Brain microvascular endothelial cell (primary cell): ENCODE results near the gene GFRA4.

Experiments used
- DNase-seq: peaks from one replicate; pipeline ENCODE4 v3.0.0-alpha.2; 2020
- H3K27ac ChIP-seq: fragments of 250-450 bp; sonication (Bioruptor Pico); 2 replicates; pipeline ENCODE4 v1.5.1; 2020; ENCODE audit warnings: mild to moderate bottlenecking, moderate library complexity
- H3K27me3 ChIP-seq: fragments of 250-450 bp; sonication (Bioruptor Pico); replicated peaks from 2 replicates; pipeline ENCODE4 v1.5.1; 2020; ENCODE audit warnings: mild to moderate bottlenecking
- H3K36me3 ChIP-seq: fragments of 250-450 bp; sonication (Bioruptor Pico); replicated peaks from 2 replicates; pipeline ENCODE4 v1.5.1; 2020; ENCODE audit warnings: mild to moderate bottlenecking
- H3K4me3 ChIP-seq: 2 replicates; pipeline ENCODE4 v1.5.1; 2011; ENCODE audit warnings: low read depth, mild to moderate bottlenecking, control low read depth, low read length, moderate library complexity
- in situ Hi-C: cut with HindIII; loops from 2 replicates; pipeline ENCODE4 v1.10.0; 2017; ENCODE audit warnings: low sequenced_read_pairs, low pct_ligation_motif_present
- TF ChIP-seq, protein P1 (sequence below): IDR thresholded peaks from 2 replicates; pipeline ENCODE4 v1.5.1; 2011; ENCODE audit warnings: low read depth, mild to moderate bottlenecking, moderate library complexity, low read length, control low read depth, inconsistent platforms; ENCODE audit errors: missing control alignments

Gene GFRA4

DNA sequence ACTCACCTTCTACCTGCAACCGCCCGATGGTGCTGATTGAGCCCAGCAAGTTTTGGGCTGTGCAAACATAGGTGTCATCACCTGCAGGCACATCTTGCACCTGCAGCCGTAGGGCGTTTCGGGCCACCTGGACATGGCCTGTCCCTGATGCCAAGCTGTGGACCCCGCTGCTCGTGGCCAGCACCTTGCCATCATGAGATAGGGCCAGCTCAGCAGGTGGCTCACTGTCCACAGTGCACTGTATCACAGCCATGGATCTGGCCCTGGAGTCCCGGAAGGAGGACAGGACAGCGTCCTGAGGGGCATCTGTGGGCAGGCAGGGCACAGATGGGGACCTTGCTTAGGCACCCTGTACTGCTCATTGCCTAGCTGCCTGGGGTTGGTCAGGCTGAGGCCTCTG lies 28.7 kb upstream of the GFRA4 start:
- Histone ChIP-seq H3K4me3 (no peak overlapping the region), H3K36me3 (no peaks in the 10 kb centered on the region), H3K27ac (no peak overlapping the region), H3K27me3 (no peaks in the 10 kb centered on the region)
- DNase-seq, result no peak
- in situ Hi-C loops, result no loop called here
- TF ChIP-seq, protein P1, sequence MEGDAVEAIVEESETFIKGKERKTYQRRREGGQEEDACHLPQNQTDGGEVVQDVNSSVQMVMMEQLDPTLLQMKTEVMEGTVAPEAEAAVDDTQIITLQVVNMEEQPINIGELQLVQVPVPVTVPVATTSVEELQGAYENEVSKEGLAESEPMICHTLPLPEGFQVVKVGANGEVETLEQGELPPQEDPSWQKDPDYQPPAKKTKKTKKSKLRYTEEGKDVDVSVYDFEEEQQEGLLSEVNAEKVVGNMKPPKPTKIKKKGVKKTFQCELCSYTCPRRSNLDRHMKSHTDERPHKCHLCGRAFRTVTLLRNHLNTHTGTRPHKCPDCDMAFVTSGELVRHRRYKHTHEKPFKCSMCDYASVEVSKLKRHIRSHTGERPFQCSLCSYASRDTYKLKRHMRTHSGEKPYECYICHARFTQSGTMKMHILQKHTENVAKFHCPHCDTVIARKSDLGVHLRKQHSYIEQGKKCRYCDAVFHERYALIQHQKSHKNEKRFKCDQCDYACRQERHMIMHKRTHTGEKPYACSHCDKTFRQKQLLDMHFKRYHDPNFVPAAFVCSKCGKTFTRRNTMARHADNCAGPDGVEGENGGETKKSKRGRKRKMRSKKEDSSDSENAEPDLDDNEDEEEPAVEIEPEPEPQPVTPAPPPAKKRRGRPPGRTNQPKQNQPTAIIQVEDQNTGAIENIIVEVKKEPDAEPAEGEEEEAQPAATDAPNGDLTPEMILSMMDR, result no peak

- Histone ChIP-seq H3K36me3 (no peaks in the 10 kb centered on the region), H3K27me3 (no peaks in the 10 kb centered on the region), H3K27ac (no peak overlapping the region), H3K4me3 (no peak overlapping the region)
- in situ Hi-C loops, result no loop called here
- TF ChIP-seq, protein P1, result no peak
- no peak for DNase-seq
Observed at GRCh38 chr20:3691306-3691705, 28.1 kb upstream of the GFRA4 start.

DNA sequence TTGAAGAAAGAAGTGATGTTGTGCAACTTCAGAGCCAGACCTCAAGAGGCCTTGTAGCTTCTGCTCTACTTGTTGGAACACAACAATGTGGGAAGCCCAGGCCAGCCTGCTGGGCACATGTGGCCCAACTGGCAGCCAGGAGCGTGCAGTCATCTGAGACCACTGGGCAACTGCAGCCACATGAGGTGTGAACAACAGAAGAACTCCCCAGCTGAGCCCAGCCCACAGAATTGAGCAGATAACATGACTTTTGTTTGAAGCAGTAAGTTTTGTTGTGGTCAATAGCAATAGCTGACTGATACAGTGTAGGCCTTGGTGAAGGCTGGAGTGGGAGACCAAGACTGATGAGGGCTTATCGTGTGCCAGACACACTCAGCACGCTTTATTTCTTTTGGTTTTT lies 27.2 kb upstream of the GFRA4 start:
- DNase-seq, result no peak
- Histone ChIP-seq H3K4me3 (no peak overlapping the region), H3K27ac (no peak overlapping the region), H3K27me3 (no peaks in the 10 kb centered on the region), H3K36me3 (no peaks in the 10 kb centered on the region)
- TF ChIP-seq, protein P1, result no peak
- in situ Hi-C loops, result no loop called here

DNA sequence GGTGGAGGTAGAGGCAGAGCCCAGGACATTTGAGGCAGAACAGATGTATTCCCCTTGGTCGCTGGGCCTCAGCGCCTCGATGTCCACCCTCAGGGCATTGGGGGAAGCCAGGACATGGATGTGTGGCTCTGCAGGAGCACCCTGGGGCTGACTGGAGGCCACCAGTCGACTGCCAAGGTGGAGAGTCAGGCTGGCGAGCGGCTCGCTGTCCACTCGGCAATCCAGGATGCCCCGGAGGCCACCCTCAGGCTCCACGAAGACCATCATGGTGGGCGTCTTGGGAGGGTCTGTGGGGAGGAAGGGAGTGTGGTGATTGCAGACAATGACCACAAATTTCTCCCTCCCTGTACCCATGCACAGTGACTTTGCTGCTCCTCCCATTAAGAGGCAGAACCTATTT lies 26.8 kb upstream of the GFRA4 start:
- TF ChIP-seq, protein P1, result no peak
- H3K4me3 ChIP-seq, result no peak overlapping the region
- in situ Hi-C loops, result no loop called here
- H3K36me3 ChIP-seq, result no peaks in the 10 kb centered on the region
- no peak for DNase-seq
- no peak overlapping the region for H3K27ac ChIP-seq
- H3K27me3 ChIP-seq, result no peaks in the 10 kb centered on the region

DNA sequence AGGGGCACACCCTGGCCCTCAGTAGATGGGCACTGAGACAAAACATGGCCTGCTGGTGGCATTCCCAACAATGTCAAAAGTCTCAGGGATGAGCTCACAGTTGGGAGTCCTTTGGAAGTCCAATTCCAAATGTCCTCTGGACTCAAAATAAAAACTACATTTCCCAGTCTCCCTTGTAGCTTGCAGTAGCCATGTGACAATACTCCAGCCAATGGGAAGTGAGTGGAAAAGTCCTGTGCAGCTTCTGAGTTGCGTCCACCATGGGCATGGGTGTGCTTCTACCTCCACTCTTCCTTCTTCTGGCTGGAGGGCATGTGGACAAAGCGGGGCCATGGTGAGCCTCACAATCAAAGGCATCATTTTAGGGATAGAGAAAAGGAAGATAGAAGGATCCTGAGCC lies 24.5 kb upstream of the GFRA4 start:
- Histone ChIP-seq H3K36me3 (no peaks in the 10 kb centered on the region), H3K27me3 (no peaks in the 10 kb centered on the region), H3K4me3 (no peak overlapping the region), H3K27ac (no peak overlapping the region)
- in situ Hi-C loops, result no loop called here
- peak; percentile 19 for DNase-seq
- TF ChIP-seq, protein P1, result no peak

GRCh38 chr20:3686867-3687321 lies 23.7 kb upstream of the GFRA4 start:
- Histone ChIP-seq H3K27ac (no peak overlapping the region), H3K27me3 (peaks cover 5% of the 10 kb centered on the region), H3K4me3 (no peak overlapping the region), H3K36me3 (no peaks in the 10 kb centered on the region)
- peak; percentile 56 for DNase-seq
- TF ChIP-seq, protein P1, result peak; percentile 41
- in situ Hi-C loops, result no loop called here
